Endometrial microvascular endothelial cells (primary cell): Measurements from ENCODE around the gene NPIPA5. TPM values are rescaled to one million over a fixed set of nuclear protein-coding genes. Genes with fewer than 3 reads are reported as not detected.
"Not testable (repeated sequence)": the region's sequence is repeated elsewhere in the genome, so short reads cannot be mapped to it uniquely, and the experiment has no call there.

Experiments
- in situ Hi-C: cut with HindIII; loops from 2 replicates; pipeline ENCODE4 v1.10.0; 2017; ENCODE audit warnings: low sequenced_read_pairs, low pct_unique_long_range_greater_than_20kb; ENCODE audit errors: inconsistent ontology term
- total RNA-seq: library from RNA; depleted of rRNA; stranded (reverse); fragments of >200 nt; gene quantifications from one replicate; pipeline ENCODE4 v1.2.3, GENCODE V29; 2015; ENCODE audit errors: inconsistent ontology term

Gene NPIPA5
- total RNA-seq, 1 donor from 2014 or later: 1.7 TPM

GRCh38 chr16:15395631-15396508, 17.8 kb upstream of the NPIPA5 start, which contains the start of gene MPV17L:
Gene MPV17L, plus strand, starts transcription at chr16:15395754. Its CDS starts 144 bp downstream, at chr16:15395898.
- in situ Hi-C loops: not testable (repeated sequence)

DNA sequence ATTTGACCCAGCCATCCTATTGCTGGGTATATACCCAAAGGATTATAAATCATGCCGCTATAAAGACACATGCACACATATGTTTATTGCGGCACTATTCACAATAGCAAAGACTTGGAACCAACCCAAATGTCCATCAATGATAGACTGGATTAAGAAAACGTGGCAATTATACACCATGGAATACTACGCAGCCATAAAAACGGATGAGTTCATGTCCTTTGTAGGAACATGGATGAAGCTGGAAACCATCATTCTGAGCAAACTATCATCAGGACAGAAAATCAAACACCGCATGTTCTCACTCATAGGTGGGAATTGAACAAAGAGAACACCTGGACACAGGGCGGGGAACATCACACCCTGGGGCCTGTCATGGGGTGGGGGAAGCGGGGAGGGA, 14.9 kb upstream of the NPIPA5 start:
- in situ Hi-C loops: not testable (repeated sequence)

- in situ Hi-C loops: not testable (repeated sequence)
Measured at GRCh38 chr16:15389916-15390315, 11.8 kb upstream of the NPIPA5 start.

GRCh38 chr16:15388060-15388459, 10.0 kb upstream of the NPIPA5 start:
- in situ Hi-C loops: not testable (repeated sequence)

- in situ Hi-C loops: not testable (repeated sequence)
Measured at GRCh38 chr16:15382810-15383209, 4.7 kb upstream of the NPIPA5 start.

DNA sequence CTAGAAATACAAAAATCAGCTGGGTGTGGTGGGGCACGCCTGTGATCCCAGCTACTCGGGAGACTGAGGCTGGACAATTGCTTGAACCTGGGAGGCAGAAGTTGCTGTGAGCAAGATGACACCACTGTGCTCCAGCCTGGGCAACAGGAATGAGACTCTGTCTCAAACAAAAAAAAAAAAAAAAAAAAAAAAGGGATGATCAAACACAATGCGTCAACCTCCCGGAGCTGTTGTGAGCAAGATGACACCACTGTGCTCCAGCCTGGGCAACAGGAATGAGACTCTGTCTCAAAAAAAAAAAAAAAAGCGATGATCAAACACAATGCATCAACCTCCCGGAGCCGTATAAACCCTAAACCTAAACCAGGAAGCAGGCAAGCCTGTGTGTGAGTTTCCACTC, 20.6 kb downstream of the NPIPA5 start:
- in situ Hi-C loops: not testable (repeated sequence)

- in situ Hi-C loops: not testable (repeated sequence)
Measured at GRCh38 chr16:15354846-15355245, 23.2 kb downstream of the NPIPA5 start.

- in situ Hi-C loops: not testable (repeated sequence)
Measured at GRCh38 chr16:15352852-15353251, 25.2 kb downstream of the NPIPA5 start.

DNA sequence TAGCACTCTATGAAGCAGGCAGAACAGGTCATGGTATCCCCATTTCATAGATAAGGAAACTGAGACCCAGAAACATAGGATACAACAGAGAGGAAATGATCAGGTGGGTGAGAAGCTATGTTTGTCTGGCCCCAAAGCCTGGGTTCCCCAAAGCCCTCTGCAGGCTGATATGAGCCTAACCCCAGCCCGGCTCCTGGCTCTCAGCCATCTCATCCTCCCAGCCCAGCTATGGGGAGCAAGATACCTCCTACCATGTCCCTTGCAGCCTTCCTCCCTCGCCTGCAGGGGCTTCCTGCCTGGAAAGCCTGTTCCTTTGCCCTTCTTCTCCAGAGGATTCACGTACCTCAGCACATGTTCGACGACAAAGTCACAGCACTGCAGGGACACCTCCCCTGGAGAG, 26.3 kb downstream of the NPIPA5 start:
- in situ Hi-C loops: not testable (repeated sequence)

GRCh38 chr16:15351251-15351650, 26.8 kb downstream of the NPIPA5 start:
- in situ Hi-C loops: not testable (repeated sequence)

DNA sequence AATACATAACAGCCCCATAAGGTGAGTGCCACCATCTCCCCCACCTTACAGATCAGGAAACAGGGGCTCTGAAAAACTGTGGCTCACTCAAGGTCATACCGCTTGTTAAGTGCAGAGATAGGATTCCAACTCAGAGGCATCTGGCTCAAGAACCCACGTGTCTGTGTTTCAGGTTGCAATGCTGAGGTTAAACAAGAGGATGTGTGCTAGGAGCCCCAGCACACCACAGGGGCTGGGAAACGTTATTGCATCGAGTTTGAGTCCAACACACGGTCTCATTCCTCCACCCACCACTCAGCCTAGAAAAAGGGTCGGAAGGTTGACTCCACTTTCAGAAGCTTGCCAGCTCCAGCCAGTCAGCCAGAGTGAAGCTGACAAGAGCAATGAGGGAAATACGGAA, 29.4 kb downstream of the NPIPA5 start:
- in situ Hi-C loops: not testable (repeated sequence)

GRCh38 chr16:15342337-15342736, 35.8 kb downstream of the NPIPA5 start:
- in situ Hi-C loops: not testable (repeated sequence)

DNA sequence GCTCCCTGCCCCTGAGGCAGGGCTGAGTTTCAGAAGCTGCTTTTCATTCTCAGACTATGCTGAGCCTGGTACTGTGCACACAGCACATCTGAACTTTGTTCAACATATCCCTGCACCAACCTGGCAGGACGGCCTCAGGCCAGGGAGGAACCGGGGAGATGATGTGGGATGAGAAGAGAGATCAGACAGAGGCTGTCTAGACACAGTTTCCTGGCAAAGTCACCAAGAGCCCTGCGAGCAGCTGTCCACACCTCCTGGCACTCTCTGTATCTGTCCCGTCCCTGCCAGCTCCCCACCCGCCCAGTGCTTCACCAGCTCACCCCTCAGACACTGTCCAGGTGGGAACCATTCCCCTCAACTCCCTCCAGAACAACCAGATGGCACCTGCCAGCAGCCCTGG, 39.1 kb downstream of the NPIPA5 start:
- in situ Hi-C loops: not testable (repeated sequence)

GRCh38 chr16:15337974-15338605, 40.0 kb downstream of the NPIPA5 start:
- in situ Hi-C loops: not testable (repeated sequence)

DNA sequence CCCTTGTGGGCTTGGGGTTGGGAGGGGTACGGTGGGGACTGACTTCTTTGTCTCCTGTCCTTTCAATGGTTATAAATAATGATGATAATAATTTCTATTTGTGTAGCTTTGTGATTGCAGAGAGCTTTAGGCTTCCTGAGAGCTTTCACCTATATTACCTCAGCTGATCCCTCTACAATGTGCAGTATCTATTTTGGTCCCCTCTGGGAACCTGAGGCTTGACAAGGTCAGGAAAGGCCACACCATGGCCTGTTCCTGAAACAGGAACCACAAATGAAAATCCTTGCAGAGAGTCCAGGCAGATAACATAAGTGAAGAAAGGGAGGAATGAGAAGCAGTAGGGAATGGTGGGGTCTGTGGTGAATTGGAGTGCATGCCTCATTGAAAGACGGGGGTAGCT, 42.5 kb downstream of the NPIPA5 start:
- in situ Hi-C loops: not testable (repeated sequence)

GRCh38 chr16:15333969-15334368, 44.1 kb downstream of the NPIPA5 start:
- in situ Hi-C loops: not testable (repeated sequence)

DNA sequence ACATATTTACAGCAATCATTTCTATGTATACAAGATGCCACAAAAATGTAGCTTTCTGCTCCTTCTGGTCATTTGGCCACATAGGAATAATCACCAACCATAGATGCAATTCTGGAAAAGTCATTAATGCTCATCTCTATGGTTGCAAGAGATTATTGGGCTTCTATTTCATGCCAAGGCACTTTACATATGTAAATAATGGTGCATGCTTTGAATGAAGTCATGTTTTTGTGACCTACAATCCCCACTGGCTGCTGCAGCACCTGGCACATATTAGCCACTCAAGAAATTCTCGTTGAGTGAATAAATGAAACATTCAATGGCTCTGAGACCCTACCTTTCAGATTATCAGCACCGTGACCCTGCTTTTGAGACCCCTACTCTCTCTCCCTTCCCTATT, 47.1 kb downstream of the NPIPA5 start:
- in situ Hi-C loops: not testable (repeated sequence)

DNA sequence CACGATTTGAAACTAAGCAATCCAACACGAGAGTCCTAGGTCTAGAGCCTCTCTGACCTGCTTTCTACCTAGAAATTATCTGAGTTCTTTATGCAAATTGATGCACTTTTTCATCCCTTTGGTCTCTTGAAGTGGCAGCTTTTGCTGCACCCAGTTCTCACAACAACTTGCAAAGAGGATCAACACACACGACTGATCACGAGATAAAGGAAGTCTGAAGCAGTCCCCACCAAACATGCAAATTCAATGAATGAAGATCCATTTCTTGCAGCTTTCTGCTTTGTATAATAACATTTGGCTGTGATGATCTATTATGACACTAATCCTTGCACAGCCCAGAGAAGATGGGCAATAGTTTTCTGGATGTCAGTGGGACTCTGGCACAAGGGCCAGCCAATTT, 53.1 kb downstream of the NPIPA5 start:
- in situ Hi-C loops: not testable (repeated sequence)

DNA sequence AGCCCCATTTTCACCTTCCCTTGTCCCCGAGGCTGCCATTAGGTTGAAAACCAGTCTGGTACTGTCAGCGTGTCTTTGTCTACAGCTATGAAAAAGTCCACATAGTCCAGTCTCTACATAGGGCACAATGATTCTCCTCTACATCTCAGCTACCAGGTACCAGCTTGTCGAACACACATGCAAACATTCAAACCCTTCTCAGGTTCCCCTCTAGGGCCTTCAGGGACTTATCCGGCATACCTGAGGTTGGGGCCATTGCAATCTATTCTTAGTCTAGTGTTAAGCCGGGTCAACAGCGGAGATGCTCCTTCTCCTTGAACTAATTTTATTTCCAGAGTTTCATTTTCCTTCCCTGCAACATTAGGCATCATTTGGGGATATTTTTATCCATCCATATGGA, 54.7 kb downstream of the NPIPA5 start:
- in situ Hi-C loops: not testable (repeated sequence)

- in situ Hi-C loops: not testable (repeated sequence)
Measured at GRCh38 chr16:15321221-15321620, 56.9 kb downstream of the NPIPA5 start.
